Stimulated activated CD8-positive, alpha-beta memory T cell treated with anti-CD3 and anti-CD28 coated beads, Interleukin-7, amount 100 ng/mL, for 48 hours (primary cell): ENCODE measurements around the gene KLF7.

ENCODE experiments used
- DNase-seq, 2 donors: peaks; one replicate each; pipeline ENCODE4 v3.0.0-alpha.2; 2020; ENCODE audit warnings: low read depth in 1 of 2; ENCODE audit errors: extremely low read depth in 1 of 2

Gene KLF7

GRCh38 chr2:207150284-207150683, 15.5 kb downstream of the KLF7 start:
- DNase-seq: no peak

- DNase-seq: no peak
These were observed 16.2 kb downstream of the KLF7 start for GRCh38 chr2:207149249-207150213.

GRCh38 chr2:207148020-207148419, 17.7 kb downstream of the KLF7 start:
- no peak for DNase-seq

- no peak for DNase-seq
These were observed 21.5 kb downstream of the KLF7 start for GRCh38 chr2:207144173-207144785.

GRCh38 chr2:207143215-207144172, 22.3 kb downstream of the KLF7 start:
- DNase-seq: no peak

- DNase-seq: no peak
These were observed 23.3 kb downstream of the KLF7 start for GRCh38 chr2:207142461-207142860.

GRCh38 chr2:207141386-207141785, 24.4 kb downstream of the KLF7 start:
- DNase-seq: no peak

- no peak for DNase-seq
These were observed 25.5 kb downstream of the KLF7 start for GRCh38 chr2:207140265-207140664.

- no peak for DNase-seq
These were observed 26.2 kb downstream of the KLF7 start for GRCh38 chr2:207139552-207139951.

- DNase-seq: no peak
These were observed 27.0 kb downstream of the KLF7 start for GRCh38 chr2:207138627-207139297.

- no peak for DNase-seq
These were observed 28.0 kb downstream of the KLF7 start for GRCh38 chr2:207137596-207138337.

GRCh38 chr2:207136874-207137273, 28.9 kb downstream of the KLF7 start:
- no peak for DNase-seq

GRCh38 chr2:207135801-207136457, 29.8 kb downstream of the KLF7 start:
- no peak for DNase-seq

- DNase-seq: no peak
These were observed 30.4 kb downstream of the KLF7 start for GRCh38 chr2:207135340-207135739.

- no peak for DNase-seq
These were observed 31.8 kb downstream of the KLF7 start for GRCh38 chr2:207133820-207134519.

GRCh38 chr2:207133458-207133819, 32.3 kb downstream of the KLF7 start:
- DNase-seq: no peak

- no peak for DNase-seq
These were observed 33.7 kb downstream of the KLF7 start for GRCh38 chr2:207132019-207132418.

GRCh38 chr2:207131594-207131993, 34.2 kb downstream of the KLF7 start:
- no peak for DNase-seq
